ENCODE measurements around the gene SLIT3.

Gene SLIT3

GRCh38 chr5:168863021-168863420 lies 437.9 kb downstream of the SLIT3 start:
- DNase-seq (ENCODE audit: low read depth) = no peak
- no peak for TF ChIP-seq CTCF (conservative IDR thresholded peaks at IDR 0.05; ENCODE audit: low read length)
- no peak overlapping the region for H3K4me3 ChIP-seq (ENCODE audit: low read length)

GRCh38 chr5:168860503-168860902 lies 440.4 kb downstream of the SLIT3 start:
- no peak for DNase-seq (ENCODE audit: low read depth)
- no peak for TF ChIP-seq CTCF (conservative IDR thresholded peaks at IDR 0.05; ENCODE audit: low read length)
- no peak overlapping the region for H3K4me3 ChIP-seq (ENCODE audit: low read length)

GRCh38 chr5:168860081-168860480 lies 440.9 kb downstream of the SLIT3 start:
- H3K4me3 ChIP-seq (ENCODE audit: low read length) = no peak overlapping the region
- DNase-seq (ENCODE audit: low read depth) = no peak
- TF ChIP-seq CTCF (conservative IDR thresholded peaks at IDR 0.05; ENCODE audit: low read length) = no peak

- no peak for TF ChIP-seq CTCF (conservative IDR thresholded peaks at IDR 0.05; ENCODE audit: low read length)
- H3K4me3 ChIP-seq (ENCODE audit: low read length) = no peak overlapping the region
- DNase-seq (ENCODE audit: low read depth) = no peak
Observed at GRCh38 chr5:168859471-168859870, 441.5 kb downstream of the SLIT3 start.

- no peak for TF ChIP-seq CTCF (conservative IDR thresholded peaks at IDR 0.05; ENCODE audit: low read length)
- no peak for DNase-seq (ENCODE audit: low read depth)
- H3K4me3 ChIP-seq (ENCODE audit: low read length) = no peak overlapping the region
Observed at GRCh38 chr5:168858994-168859393, 441.9 kb downstream of the SLIT3 start.

GRCh38 chr5:168858371-168858770 lies 442.6 kb downstream of the SLIT3 start:
- DNase-seq (ENCODE audit: low read depth) = no peak
- H3K4me3 ChIP-seq (ENCODE audit: low read length) = no peak overlapping the region
- TF ChIP-seq CTCF (conservative IDR thresholded peaks at IDR 0.05; ENCODE audit: low read length) = no peak

GRCh38 chr5:168853972-168854371 lies 447.0 kb downstream of the SLIT3 start:
- H3K4me3 ChIP-seq (ENCODE audit: low read length) = no peak overlapping the region
- no peak for TF ChIP-seq CTCF (conservative IDR thresholded peaks at IDR 0.05; ENCODE audit: low read length)
- DNase-seq (ENCODE audit: low read depth) = no peak
